Neural progenitor cell (in vitro differentiated cells): Measurements from ENCODE around the gene RASSF5. TPM values are rescaled to one million over a fixed set of nuclear protein-coding genes. Genes with fewer than 3 reads are reported as not detected.
A peak's percentile ranks its signal among the peaks of the same experiment; 100 is the strongest.

Experiments used
- DNase-seq: peaks from one replicate; pipeline ENCODE4 v3.0.0-alpha.2; 2016; ENCODE audit warnings: low spot score
- H2AFZ ChIP-seq: fragments of 200-600 bp; sonication (generic); replicated peaks from 2 replicates; pipeline ENCODE4 v1.6.1; 2016; ENCODE audit warnings: antibody characterized with exemption
- H3F3A ChIP-seq: fragments of 200-600 bp; sonication (generic); 2 replicates; pipeline ENCODE4 v1.6.1; 2016; ENCODE audit warnings: antibody characterized with exemption, low read depth
- H3K27ac ChIP-seq: fragments of 200-600 bp; sonication (generic); 2 replicates; pipeline ENCODE4 v1.5.1; 2016; ENCODE audit warnings: mild to moderate bottlenecking
- H3K27me3 ChIP-seq: fragments of 200-600 bp; sonication (generic); 2 replicates; pipeline ENCODE4 v1.6.1; 2016; ENCODE audit warnings: mild to moderate bottlenecking, moderate library complexity
- H3K36me3 ChIP-seq: fragments of 200-600 bp; sonication (generic); 2 replicates; pipeline ENCODE4 v1.5.1; 2016
- H3K4me1 ChIP-seq: fragments of 200-600 bp; sonication (generic); 2 replicates; pipeline ENCODE4 v1.6.1; 2016; ENCODE audit warnings: mixed run types
- H3K4me2 ChIP-seq: fragments of 200-600 bp; sonication (generic); 2 replicates; pipeline ENCODE4 v1.6.1; 2016
- H3K4me3 ChIP-seq: fragments of 200-600 bp; sonication (generic); 2 replicates; pipeline ENCODE4 v1.5.1; 2016
- H3K79me2 ChIP-seq: fragments of 200-600 bp; sonication (generic); 2 replicates; pipeline ENCODE4 v1.6.1; 2016; ENCODE audit warnings: low read depth
- H3K9ac ChIP-seq: fragments of 200-600 bp; sonication (generic); 2 replicates; pipeline ENCODE4 v1.6.1; 2016
- H3K9me3 ChIP-seq: fragments of 200-600 bp; sonication (generic); 2 replicates; pipeline ENCODE4 v1.5.1; 2016; ENCODE audit warnings: low read depth
- H4K20me1 ChIP-seq: fragments of 200-600 bp; sonication (generic); 2 replicates; pipeline ENCODE4 v1.6.1; 2016; ENCODE audit warnings: low read depth
- H3K27ac Mint-ChIP-seq: 3 replicates; pipeline ENCODE4 v1.8.0; 2021; ENCODE audit warnings: mixed read lengths
- H3K27me3 Mint-ChIP-seq: 2 replicates; pipeline ENCODE4 v1.8.0; 2022; ENCODE audit warnings: low read depth, mild to moderate bottlenecking, inconsistent platforms, moderate library complexity, mixed read lengths; ENCODE audit not compliant: insufficient read depth
- H3K36me3 Mint-ChIP-seq: 3 replicates; pipeline ENCODE4 v1.8.0; 2021; ENCODE audit warnings: mixed read lengths
- H3K4me1 Mint-ChIP-seq: 3 replicates; pipeline ENCODE4 v1.8.0; 2021; ENCODE audit warnings: mixed read lengths
- H3K4me3 Mint-ChIP-seq: 3 replicates; pipeline ENCODE4 v1.8.0; 2021; ENCODE audit warnings: mild to moderate bottlenecking, moderate library complexity, mixed read lengths
- H3K9me3 Mint-ChIP-seq: 3 replicates; pipeline ENCODE4 v1.8.0; 2020; ENCODE audit warnings: mixed read lengths
- CTCF ChIP-seq: fragments of 200-600 bp; sonication (generic); IDR thresholded peaks from 2 replicates; pipeline ENCODE4 v1.5.1; 2017; ENCODE audit warnings: antibody characterized with exemption, mild to moderate bottlenecking
- EZH2 ChIP-seq: fragments of 200-600 bp; sonication (generic); IDR thresholded peaks from 2 replicates; pipeline ENCODE4 v1.6.1; 2017; ENCODE audit warnings: antibody characterized with exemption, mild to moderate bottlenecking, moderate library complexity
- EZH2phosphoT487 ChIP-seq: fragments of 200-600 bp; sonication (generic); IDR thresholded peaks from 2 replicates; pipeline ENCODE4 v1.6.1; 2017; ENCODE audit warnings: antibody characterized with exemption
- total RNA-seq: library from RNA; depleted of rRNA; stranded (reverse); fragments of >200 nt; gene quantifications from 2 replicates; pipeline ENCODE4 v1.2.3, GENCODE V29; 2015; ENCODE audit warnings: low replicate concordance

Gene RASSF5
- total RNA-seq, 1 donor from 2014 or later, result 0.43 TPM

GRCh38 chr1:206495493-206496046 lies 11.8 kb upstream of the RASSF5 start:
- Histone ChIP-seq H3K9me3 (no peaks in the 10 kb centered on the region), H3K4me3 (no peak overlapping the region), H3K9ac (no peak overlapping the region), H3K79me2 (no peaks in the 10 kb centered on the region), H3K4me1 (no peaks in the 10 kb centered on the region), H3K27ac (no peak overlapping the region), H4K20me1 (no peaks in the 10 kb centered on the region), H3K27me3 (no peaks in the 10 kb centered on the region), H3K4me2 (no peak overlapping the region), H3K36me3 (no peaks in the 10 kb centered on the region), H2AFZ (no peak overlapping the region), H3F3A (no peaks in the 10 kb centered on the region)
- Mint-ChIP-seq H3K9me3 (no peaks in the 10 kb centered on the region), H3K36me3 (peaks cover 1% of the 10 kb centered on the region), H3K27me3 (peaks cover 5% of the 10 kb centered on the region), H3K4me3 (no peak overlapping the region), H3K27ac (no peak overlapping the region), H3K4me1 (peaks cover 5% of the 10 kb centered on the region)
- DNase-seq, result no peak
- TF ChIP-seq EZH2, result no peak
- no peak for TF ChIP-seq CTCF
- TF ChIP-seq EZH2phosphoT487, result no peak

- no peaks in the 10 kb centered on the region for H3K9me3 ChIP-seq
- H3K9me3 Mint-ChIP-seq, result no peaks in the 10 kb centered on the region
- H3K36me3 ChIP-seq, result no peaks in the 10 kb centered on the region
- peaks cover 5% of the 10 kb centered on the region for H3K27me3 Mint-ChIP-seq
- no peak overlapping the region for H3K4me2 ChIP-seq
- H3K4me3 Mint-ChIP-seq, result no peak overlapping the region
- H4K20me1 ChIP-seq, result no peaks in the 10 kb centered on the region
- peaks cover 6% of the 10 kb centered on the region for H3K4me1 ChIP-seq
- no peak overlapping the region for H2AFZ ChIP-seq
- H3K4me3 ChIP-seq, result no peak overlapping the region
- H3K4me1 Mint-ChIP-seq, result no peaks in the 10 kb centered on the region
- H3F3A ChIP-seq, result no peaks in the 10 kb centered on the region
- H3K27me3 ChIP-seq, result no peaks in the 10 kb centered on the region
- H3K27ac Mint-ChIP-seq, result peak overlapping the region; percentile 42
- no peaks in the 10 kb centered on the region for H3K79me2 ChIP-seq
- TF ChIP-seq EZH2phosphoT487 (no peak), CTCF (no peak), EZH2 (no peak)
- H3K36me3 Mint-ChIP-seq, result peaks cover 1% of the 10 kb centered on the region
- no peak overlapping the region for H3K9ac ChIP-seq
- no peak for DNase-seq
- no peak overlapping the region for H3K27ac ChIP-seq
Observed at GRCh38 chr1:206496131-206496793, 11.1 kb upstream of the RASSF5 start.

GRCh38 chr1:206497363-206497762 lies 10.0 kb upstream of the RASSF5 start:
- Histone ChIP-seq H3F3A (no peaks in the 10 kb centered on the region), H3K79me2 (no peaks in the 10 kb centered on the region), H3K4me3 (no peak overlapping the region), H4K20me1 (no peaks in the 10 kb centered on the region), H3K4me1 (peaks cover 6% of the 10 kb centered on the region), H3K27me3 (peaks cover 5% of the 10 kb centered on the region), H3K4me2 (no peak overlapping the region), H3K9ac (no peak overlapping the region), H2AFZ (no peak overlapping the region), H3K36me3 (no peaks in the 10 kb centered on the region), H3K27ac (no peak overlapping the region), H3K9me3 (no peaks in the 10 kb centered on the region)
- Mint-ChIP-seq H3K27me3 (peaks cover 2% of the 10 kb centered on the region), H3K9me3 (no peaks in the 10 kb centered on the region), H3K4me3 (no peak overlapping the region), H3K27ac (no peak overlapping the region), H3K4me1 (no peaks in the 10 kb centered on the region), H3K36me3 (no peaks in the 10 kb centered on the region)
- no peak for DNase-seq
- TF ChIP-seq CTCF, result no peak
- TF ChIP-seq EZH2phosphoT487, result no peak
- no peak for TF ChIP-seq EZH2
